ENCODE data around the gene TBX3. TPM values are rescaled to one million over a fixed set of nuclear protein-coding genes. Genes with fewer than 3 reads are reported as not detected.

Gene TBX3
- polyA plus RNA-seq, 1 of the 3 experiments (the other 2 are of a cell fraction): 10.2 TPM

- 82% methylated on average over 10 of the region's 10 CpGs for WGBS (ENCODE audit: low lambda C conversion rate)
- TF ChIP-seq JUND (IDR thresholded peaks at IDR 0.05) (no peak), GABPA (IDR thresholded peaks at IDR 0.05; ENCODE audit: low read depth) (no peak), ELF1 (IDR thresholded peaks at IDR 0.05) (no peak), FOXJ3 (CRISPR knock-in tag; IDR thresholded peaks at IDR 0.05) (no peak), EZH2phosphoT487 (IDR thresholded peaks at IDR 0.05; ENCODE audit: borderline replicate concordance, low read depth) (no peak), MAX (IDR thresholded peaks at IDR 0.05; ENCODE audit: low read depth) (no peak)
- no peaks in the 10 kb centered on the region for H3K9me3 ChIP-seq
These were observed 18.5 kb upstream of the TBX3 start for GRCh38 chr12:114702462-114702861.

GRCh38 chr12:114701553-114701952 is 17.6 kb upstream of the TBX3 start:
- Histone ChIP-seq H3K27ac (ENCODE audit: low read depth in 2 of 2, low read length in 1 of 2) (no peak overlapping the region), H3F3A (replicated peaks; ENCODE audit: insufficient read depth) (no peaks in the 10 kb centered on the region), H3K79me2 (ENCODE audit: insufficient read depth) (no peaks in the 10 kb centered on the region), H4K20me1 (ENCODE audit: insufficient read depth) (no peaks in the 10 kb centered on the region), H3K4me3 (ENCODE audit: low read depth in 2 of 2, low read length in 1 of 2) (no peak overlapping the region), H3K9me3 (no peaks in the 10 kb centered on the region), H2AFZ (ENCODE audit: low read depth) (no peak overlapping the region), H3K4me2 (no peak overlapping the region), H3K9ac (no peak overlapping the region), H3K9me2 (no peaks in the 10 kb centered on the region), H3K4me1 (ENCODE audit: control insufficient read depth in 1 of 2, insufficient read depth in 2 of 2, low read depth in 1 of 2, low read length in 1 of 2) (peaks cover 3 to 17% of the 10 kb centered on the region in 2 experiments; a peak in 2 of 4 replicates), H3K36me3 (replicated peaks in 1 of 2; ENCODE audit: control insufficient read depth in 1 of 2, insufficient read depth in 2 of 2, low read length in 1 of 2) (no peaks in the 10 kb centered on the region), H3K27me3 (ENCODE audit: insufficient read depth) (no peaks in the 10 kb centered on the region; the same call in 1 of the 2 replicates)
- TF ChIP-seq SMC3 (IDR thresholded peaks at IDR 0.05; ENCODE audit: low read depth, low read length): no peak
- no peak for TF ChIP-seq FOXM1 (IDR thresholded peaks at IDR 0.05; ENCODE audit: low read depth)
- no peak for TF ChIP-seq ELF1 (IDR thresholded peaks at IDR 0.05)
- TF ChIP-seq REST (IDR thresholded peaks at IDR 0.05; ENCODE audit: low read depth, low read length): no peak
- no peak for TF ChIP-seq TAF1 (IDR thresholded peaks at IDR 0.05; ENCODE audit: borderline replicate concordance, low read depth, low read length)
- TF ChIP-seq EP300 (IDR thresholded peaks at IDR 0.05; ENCODE audit: borderline replicate concordance in 1 of 2, low read depth in 1 of 2, low read length in 1 of 2): no peak
- no peak for TF ChIP-seq RAD21 (IDR thresholded peaks at IDR 0.05; ENCODE audit: low read length)
- no peak for TF ChIP-seq TCF12 (IDR thresholded peaks at IDR 0.05)
- TF ChIP-seq POLR2AphosphoS5 (IDR thresholded peaks at IDR 0.05; ENCODE audit: low read depth, low read length): no peak
- TF ChIP-seq ZBTB33 (IDR thresholded peaks at IDR 0.05; ENCODE audit: borderline replicate concordance, low read depth): no peak
- TF ChIP-seq GABPA (IDR thresholded peaks at IDR 0.05; ENCODE audit: low read depth): no peak
- no peak for TF ChIP-seq RCOR1 (IDR thresholded peaks at IDR 0.05; ENCODE audit: low read length)
- TF ChIP-seq FOSL2 (IDR thresholded peaks at IDR 0.05; ENCODE audit: borderline replicate concordance, low read depth): no peak
- no peak for TF ChIP-seq SIN3A (IDR thresholded peaks at IDR 0.05; ENCODE audit: borderline replicate concordance, low read depth, low read length)
- no peak for TF ChIP-seq CHD2 (IDR thresholded peaks at IDR 0.05; ENCODE audit: low read length, partially characterized antibody)
- no peak for TF ChIP-seq USF2 (IDR thresholded peaks at IDR 0.05; ENCODE audit: borderline replicate concordance, low read depth, low read length)
- no peak for TF ChIP-seq GATA2 (CRISPR knock-in tag; IDR thresholded peaks at IDR 0.05)
- CTCF ChIA-PET: no interaction called here
- DNase-seq: no peak
- POLR2A ChIA-PET: interaction anchor here (0.5 kb wide), 1 partner anchor 17 kb away, joined by 4 read pairs; the partner anchor contains the start of gene TBX3
- WGBS (ENCODE audit: low lambda C conversion rate): 94% methylated on average over 1 of the region's 1 CpG

More at GRCh38 chr12:114702462-114702861, 18.5 kb upstream of the TBX3 start:
- no peaks in the 10 kb centered on the region; the same call in 1 of the 2 replicates for H3K27me3 ChIP-seq (ENCODE audit: insufficient read depth)
- H3K79me2 ChIP-seq (ENCODE audit: insufficient read depth): no peaks in the 10 kb centered on the region
- H2AFZ ChIP-seq (ENCODE audit: low read depth): no peak overlapping the region
- H4K20me1 ChIP-seq (ENCODE audit: insufficient read depth): no peaks in the 10 kb centered on the region
- no peak overlapping the region for H3K9ac ChIP-seq
- H3F3A ChIP-seq (replicated peaks; ENCODE audit: insufficient read depth): no peaks in the 10 kb centered on the region
- H3K4me2 ChIP-seq: no peak overlapping the region
- peaks cover 3 to 17% of the 10 kb centered on the region in 2 experiments; a peak in 2 of 4 replicates for H3K4me1 ChIP-seq (ENCODE audit: control insufficient read depth in 1 of 2, insufficient read depth in 2 of 2, low read depth in 1 of 2, low read length in 1 of 2)
- CTCF ChIA-PET: no interaction called here
- H3K9me2 ChIP-seq: no peaks in the 10 kb centered on the region
- H3K4me3 ChIP-seq (ENCODE audit: low read depth in 2 of 2, low read length in 1 of 2): no peak overlapping the region
- POLR2A ChIA-PET: no interaction called here
- no peaks in the 10 kb centered on the region for H3K36me3 ChIP-seq (replicated peaks in 1 of 2; ENCODE audit: control insufficient read depth in 1 of 2, insufficient read depth in 2 of 2, low read length in 1 of 2)
- H3K27ac ChIP-seq (ENCODE audit: low read depth in 2 of 2, low read length in 1 of 2): no peak overlapping the region
- DNase-seq: no peak
